HepG2 (cell line): ENCODE data around the gene SHISAL2B. TPM values are rescaled to one million over a fixed set of nuclear protein-coding genes. Genes with fewer than 3 reads are reported as not detected.

Source experiments
- CREB1 ChIP-seq, 2 experiments: fragments of 450-650 bp in 1 of 2; IDR thresholded peaks; 2 replicates each; pipeline ENCODE4 v1.6.1; 2016 to 2017; ENCODE audit warnings: control low read depth in 1 of 2, mild to moderate bottlenecking in 1 of 2, missing compliant biosample characterization in 1 of 2, missing genetic modification characterization in 1 of 2
- CSRNP1 ChIP-seq: sonication (generic); formaldehyde crosslinking; IDR thresholded peaks from 2 replicates; pipeline ENCODE4 v1.8.1; 2023; ENCODE audit warnings: mild to moderate bottlenecking, missing genetic modification reagents
- ELF3 ChIP-seq: IDR thresholded peaks from 2 replicates; pipeline ENCODE4 v1.6.1; 2016; ENCODE audit warnings: missing genetic modification reagents, missing compliant biosample characterization
- HMGXB3 ChIP-seq: sonication (generic); formaldehyde crosslinking; IDR thresholded peaks from 2 replicates; pipeline ENCODE4 v1.4.0; 2020; ENCODE audit warnings: missing genetic modification reagents, borderline replicate concordance
- HNF1A ChIP-seq, 2 experiments: sonication (generic) in 1 of 2; formaldehyde crosslinking in 1 of 2; IDR thresholded peaks; 2 replicates each; pipeline versions ENCODE4 v1.4.0 to v1.6.1; 2016 to 2020; ENCODE audit warnings: borderline replicate concordance in 1 of 2, low read depth in 1 of 2, mild to moderate bottlenecking in 1 of 2, missing genetic modification reagents in 1 of 2
- HNRNPUL1 ChIP-seq: fragments of 200-400 bp; formaldehyde crosslinking; IDR thresholded peaks from 2 replicates; pipeline ENCODE4 v1.6.1; 2017; ENCODE audit warnings: low read depth, mild to moderate bottlenecking, low read length, moderate library complexity
- KMT2B ChIP-seq: IDR thresholded peaks from 2 replicates; pipeline ENCODE4 v1.6.1; 2016; ENCODE audit warnings: missing genetic modification reagents, missing compliant biosample characterization
- MIER2 ChIP-seq: IDR thresholded peaks from 2 replicates; pipeline ENCODE4 v1.6.1; 2016; ENCODE audit warnings: missing biosample characterization, missing genetic modification reagents
- ONECUT2 ChIP-seq: sonication (generic); formaldehyde crosslinking; IDR thresholded peaks from 2 replicates; pipeline ENCODE4 v1.4.0; 2020; ENCODE audit warnings: missing genetic modification reagents
- RELA ChIP-seq: sonication (generic); formaldehyde crosslinking; IDR thresholded peaks from 2 replicates; pipeline ENCODE4 v1.4.0; 2020; ENCODE audit warnings: missing genetic modification reagents
- STAT6 ChIP-seq: sonication (generic); formaldehyde crosslinking; IDR thresholded peaks from 2 replicates; pipeline ENCODE4 v1.4.0; 2020; ENCODE audit warnings: missing genetic modification reagents, mild to moderate bottlenecking, borderline replicate concordance
- ZMYM2 ChIP-seq: sonication (generic); formaldehyde crosslinking; IDR thresholded peaks from 2 replicates; pipeline ENCODE4 v1.8.0; 2022; ENCODE audit warnings: mild to moderate bottlenecking, missing genetic modification reagents
- ZNF326 ChIP-seq: sonication (generic); formaldehyde crosslinking; IDR thresholded peaks from 2 replicates; pipeline ENCODE4 v1.4.0; 2020; ENCODE audit warnings: missing genetic modification reagents, borderline replicate concordance
- ZNF747 ChIP-seq: sonication (generic); formaldehyde crosslinking; IDR thresholded peaks from 2 replicates; pipeline ENCODE4 v1.8.1; 2023; ENCODE audit warnings: missing genetic modification reagents, mild to moderate bottlenecking, borderline replicate concordance
- ZNF768 ChIP-seq: sonication (generic); formaldehyde crosslinking; IDR thresholded peaks from 2 replicates; pipeline ENCODE4 v1.4.0; 2020; ENCODE audit warnings: missing genetic modification reagents
- polyA plus RNA-seq, 8 experiments: library from polyadenylated mRNA; depleted of rRNA in 3 of 8; stranded (reverse) in 7 of 8; unstranded in 1 of 8; fragments of >200 nt; fragmentation: Illumina TruSeq in 4 of 8; extraction: Trizol in 4 of 8; gene quantifications; 2 replicates each; pipeline versions ENCODE4 v1.2.1 to v1.2.3, GENCODE V29; 2011 to 2016; ENCODE audit warnings: low read depth in 4 of 8, missing spikeins in 1 of 8, mixed read lengths in 1 of 8; ENCODE audit not compliant: insufficient read depth in 1 of 8
- total RNA-seq, 5 experiments: library from RNA; depleted of rRNA; stranded (reverse); fragments of >200 nt; fragmentation: Illumina TruSeq; extraction: Trizol; gene quantifications; 2 replicates each; pipeline ENCODE4 v1.2.3, GENCODE V29; 2016; ENCODE audit warnings: low read depth in 1 of 5

SHISAL2B gene
- total and polyA plus RNA-seq, 2 of the 13 experiments (the other 11 are each of a cell fraction or from before 2014, with no cell fraction given): not detected

- TF ChIP-seq ZNF768: no peak
- TF ChIP-seq ZMYM2 (CRISPR knock-in tag): no peak
- TF ChIP-seq HNRNPUL1: peak; percentile 76; the same call in 1 of the 2 replicates
- TF ChIP-seq RELA (CRISPR knock-in tag): no peak
- no peak for TF ChIP-seq ZNF747 (CRISPR knock-in tag)
- no peak for TF ChIP-seq STAT6 (CRISPR knock-in tag)
- TF ChIP-seq MIER2 (CRISPR knock-in tag): no peak
- peak; percentile 75 for TF ChIP-seq HNF1A (IDR thresholded peaks at IDR 0.05; ENCODE audit: low read depth)
- TF ChIP-seq HNF1A (CRISPR knock-in tag; IDR thresholded peaks at IDR 0.05; ENCODE audit: borderline replicate concordance): no peak
- TF ChIP-seq ONECUT2 (CRISPR knock-in tag): no peak
- TF ChIP-seq KMT2B (CRISPR knock-in tag): no peak
- no peak for TF ChIP-seq CSRNP1
- TF ChIP-seq HMGXB3 (CRISPR knock-in tag): no peak
- TF ChIP-seq ELF3: no peak
- no peak for TF ChIP-seq ZNF326
- no peak for TF ChIP-seq CREB1 (IDR thresholded peaks at IDR 0.05)
- no peak for TF ChIP-seq CREB1 (CRISPR knock-in tag; IDR thresholded peaks at IDR 0.05)
Measured at GRCh38 chr5:64653766-64654560, 36.3 kb upstream of the SHISAL2B start (continued).
